Ishikawa (cell line): ENCODE results near the gene PTPN6.
A peak's percentile ranks its signal among the peaks of the same experiment; 100 is the strongest.

Experiments used
- CEBPB ChIP-seq: IDR thresholded peaks from 2 replicates; pipeline ENCODE4 v1.6.1; 2012
- CREB1 ChIP-seq: IDR thresholded peaks from 2 replicates; pipeline ENCODE4 v1.6.1; 2012; ENCODE audit warnings: low read depth
- EGR1 ChIP-seq: IDR thresholded peaks from 2 replicates; pipeline ENCODE4 v1.6.1; 2012
- EP300 ChIP-seq: IDR thresholded peaks from 2 replicates; pipeline ENCODE4 v1.6.1; 2012; ENCODE audit warnings: borderline replicate concordance
- FOXM1 ChIP-seq: IDR thresholded peaks from 2 replicates; pipeline ENCODE4 v1.6.1; 2012; ENCODE audit warnings: low read depth, borderline replicate concordance
- MAX ChIP-seq: IDR thresholded peaks from 2 replicates; pipeline ENCODE4 v1.6.1; 2012
- NFIC ChIP-seq: IDR thresholded peaks from 2 replicates; pipeline ENCODE4 v1.6.1; 2012
- RAD21 ChIP-seq: IDR thresholded peaks from 2 replicates; pipeline ENCODE4 v1.6.1; 2012; ENCODE audit warnings: low read depth
- REST ChIP-seq: IDR thresholded peaks from 2 replicates; pipeline ENCODE4 v1.6.1; 2012; ENCODE audit warnings: low read depth, mild to moderate bottlenecking
- TAF1 ChIP-seq: IDR thresholded peaks from 2 replicates; pipeline ENCODE4 v1.6.1; 2012; ENCODE audit warnings: low read depth, mild to moderate bottlenecking
- TCF12 ChIP-seq: IDR thresholded peaks from 2 replicates; pipeline ENCODE4 v1.6.1; 2012; ENCODE audit warnings: low read depth
- TEAD4 ChIP-seq: IDR thresholded peaks from 2 replicates; pipeline ENCODE4 v1.6.1; 2012
- USF1 ChIP-seq: IDR thresholded peaks from 2 replicates; pipeline ENCODE4 v1.6.1; 2012
- YY1 ChIP-seq: IDR thresholded peaks from 2 replicates; pipeline ENCODE4 v1.6.1; 2012; ENCODE audit warnings: low read depth
- ZBTB7A ChIP-seq: IDR thresholded peaks from 2 replicates; pipeline ENCODE4 v1.6.1; 2012; ENCODE audit warnings: low read depth

Gene PTPN6

GRCh38 chr12:6938353-6939190 lies 12.6 kb upstream of the PTPN6 start:
- TF ChIP-seq TCF12: no peak
- TF ChIP-seq CREB1: no peak
- TF ChIP-seq EGR1: no peak
- TF ChIP-seq REST: no peak
- TF ChIP-seq USF1: no peak
- no peak for TF ChIP-seq TAF1
- TF ChIP-seq FOXM1: no peak
- no peak for TF ChIP-seq CEBPB
- no peak for TF ChIP-seq RAD21

- no peak for TF ChIP-seq CEBPB
- no peak for TF ChIP-seq REST
- TF ChIP-seq EGR1: no peak
- no peak for TF ChIP-seq FOXM1
- no peak for TF ChIP-seq TAF1
- no peak for TF ChIP-seq YY1
- TF ChIP-seq CREB1: no peak
- TF ChIP-seq EP300: no peak
- no peak for TF ChIP-seq USF1
- no peak for TF ChIP-seq TEAD4
- no peak for TF ChIP-seq ZBTB7A
- TF ChIP-seq TCF12: no peak
These were observed 12.0 kb upstream of the PTPN6 start for GRCh38 chr12:6939191-6939540.

- TF ChIP-seq EGR1: no peak
- TF ChIP-seq RAD21: no peak
- no peak for TF ChIP-seq EP300
- TF ChIP-seq REST: no peak
- TF ChIP-seq TAF1: no peak
- TF ChIP-seq NFIC: no peak
- no peak for TF ChIP-seq CEBPB
- TF ChIP-seq USF1: no peak
- TF ChIP-seq TCF12: no peak
- TF ChIP-seq YY1: no peak
- TF ChIP-seq FOXM1: no peak
- TF ChIP-seq CREB1: no peak
- no peak for TF ChIP-seq ZBTB7A
These were observed 9.9 kb upstream of the PTPN6 start for GRCh38 chr12:6941267-6941666.

- TF ChIP-seq CREB1 (no peak), ZBTB7A (0 out of 2 replicates have a peak, but pooled peaks have one; percentile 18)
These were observed 9.4 kb upstream of the PTPN6 start for GRCh38 chr12:6941782-6942181.

- TF ChIP-seq MAX: no peak
- no peak for TF ChIP-seq ZBTB7A
- TF ChIP-seq EP300: no peak
- no peak for TF ChIP-seq REST
- no peak for TF ChIP-seq TEAD4
These were observed 8.9 kb upstream of the PTPN6 start for GRCh38 chr12:6942331-6942665.
